ENCODE data around the gene UGT1A8. TPM values are rescaled to one million over a fixed set of nuclear protein-coding genes. Genes with fewer than 3 reads are reported as not detected.

The UGT1A8 gene
- total RNA-seq, 1 experiment from 2014 or later = not detected

DNA sequence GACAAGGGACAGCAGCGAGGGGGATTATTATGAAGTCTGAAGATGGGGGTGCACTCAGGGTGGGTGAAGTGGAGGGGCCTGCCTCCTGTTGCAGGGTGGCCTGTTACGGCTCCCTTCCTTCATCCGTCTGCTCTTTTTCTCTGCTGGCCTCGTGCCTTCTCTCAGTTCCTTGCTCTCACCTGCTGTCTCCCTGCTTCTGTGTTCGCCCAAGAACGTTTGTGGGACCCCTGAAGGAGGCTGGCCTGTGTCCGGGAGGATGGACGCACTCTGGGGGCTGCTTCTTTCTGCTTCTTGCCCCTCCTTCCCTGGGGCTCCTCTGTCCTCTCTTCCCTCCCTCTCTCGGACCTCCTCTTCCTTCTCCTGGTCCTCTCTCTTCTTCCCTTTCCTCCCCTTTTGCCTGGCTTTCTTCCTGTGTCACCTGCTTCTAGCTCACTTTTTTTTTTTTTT is 174.5 kb downstream of the UGT1A8 start:
- CTCF ChIA-PET = interaction anchor here (0.6 kb wide), 1 partner anchor 183 kb away, joined by 4 read pairs; no protein-coding TSS in a partner anchor
- intact Hi-C loops (cut with micrococcal nuclease) = no loop called here

DNA sequence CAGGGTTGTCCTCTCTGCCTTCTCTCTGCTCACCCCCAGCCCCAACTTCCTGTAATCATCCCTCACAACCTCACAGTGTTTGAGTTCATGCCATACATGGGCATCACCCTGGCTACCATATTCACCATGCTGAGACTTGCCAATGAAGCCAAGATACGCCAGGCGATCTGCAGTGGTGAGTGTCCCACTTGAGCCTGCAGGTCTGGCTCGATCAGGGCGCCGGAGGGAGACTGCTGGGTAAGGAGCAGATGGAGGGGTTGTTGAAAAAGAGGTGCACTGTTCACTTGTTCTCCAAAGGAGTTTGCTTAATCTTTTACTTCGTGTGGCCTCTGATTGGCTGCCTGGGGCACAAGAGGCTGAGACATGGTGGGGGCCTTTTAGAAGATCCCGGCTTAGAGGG is 175.3 kb downstream of the UGT1A8 start:
- Mint-ChIP-seq H3K27me3 (ENCODE audit: insufficient read depth, unreplicated experiment) (no peaks in the 10 kb centered on the region), H3K9me3 (ENCODE audit: unreplicated experiment) (peaks cover 6% of the 10 kb centered on the region), H3K4me3 (ENCODE audit: unreplicated experiment) (no peak overlapping the region), H3K27ac (ENCODE audit: low read depth, unreplicated experiment) (no peak overlapping the region), H3K4me1 (ENCODE audit: insufficient read depth, unreplicated experiment) (no peaks in the 10 kb centered on the region), H3K36me3 (ENCODE audit: insufficient read depth, unreplicated experiment) (no peaks in the 10 kb centered on the region)
- BruUV-seq (replicated peaks) = no TSS peak
- ChIA-PET CTCF (no interaction called here), POLR2A (interaction anchor here (0.5 kb wide), 1 partner anchor 59 kb away, joined by 3 read pairs; no protein-coding TSS in a partner anchor)
- TF ChIP-seq, protein P1, sequence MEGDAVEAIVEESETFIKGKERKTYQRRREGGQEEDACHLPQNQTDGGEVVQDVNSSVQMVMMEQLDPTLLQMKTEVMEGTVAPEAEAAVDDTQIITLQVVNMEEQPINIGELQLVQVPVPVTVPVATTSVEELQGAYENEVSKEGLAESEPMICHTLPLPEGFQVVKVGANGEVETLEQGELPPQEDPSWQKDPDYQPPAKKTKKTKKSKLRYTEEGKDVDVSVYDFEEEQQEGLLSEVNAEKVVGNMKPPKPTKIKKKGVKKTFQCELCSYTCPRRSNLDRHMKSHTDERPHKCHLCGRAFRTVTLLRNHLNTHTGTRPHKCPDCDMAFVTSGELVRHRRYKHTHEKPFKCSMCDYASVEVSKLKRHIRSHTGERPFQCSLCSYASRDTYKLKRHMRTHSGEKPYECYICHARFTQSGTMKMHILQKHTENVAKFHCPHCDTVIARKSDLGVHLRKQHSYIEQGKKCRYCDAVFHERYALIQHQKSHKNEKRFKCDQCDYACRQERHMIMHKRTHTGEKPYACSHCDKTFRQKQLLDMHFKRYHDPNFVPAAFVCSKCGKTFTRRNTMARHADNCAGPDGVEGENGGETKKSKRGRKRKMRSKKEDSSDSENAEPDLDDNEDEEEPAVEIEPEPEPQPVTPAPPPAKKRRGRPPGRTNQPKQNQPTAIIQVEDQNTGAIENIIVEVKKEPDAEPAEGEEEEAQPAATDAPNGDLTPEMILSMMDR (IDR thresholded peaks at IDR 0.05; ENCODE audit: unreplicated experiment) = no peak
- no peak for DNase-seq (ENCODE audit: unreplicated experiment)
- intact Hi-C loops (cut with micrococcal nuclease) = no loop called here

More for the DNA sequence above, 174.5 kb downstream of the UGT1A8 start:
- Mint-ChIP-seq H3K9me3 (ENCODE audit: unreplicated experiment) (peaks cover 6% of the 10 kb centered on the region), H3K27ac (ENCODE audit: low read depth, unreplicated experiment) (no peak overlapping the region), H3K36me3 (ENCODE audit: insufficient read depth, unreplicated experiment) (no peaks in the 10 kb centered on the region), H3K4me3 (ENCODE audit: unreplicated experiment) (no peak overlapping the region), H3K4me1 (ENCODE audit: insufficient read depth, unreplicated experiment) (no peaks in the 10 kb centered on the region), H3K27me3 (ENCODE audit: insufficient read depth, unreplicated experiment) (no peaks in the 10 kb centered on the region)
- BruUV-seq (replicated peaks) = no TSS peak
- DNase-seq (ENCODE audit: unreplicated experiment) = no peak
- TF ChIP-seq, protein P1 (IDR thresholded peaks at IDR 0.05; ENCODE audit: unreplicated experiment) = no peak
- POLR2A ChIA-PET = interaction anchor here (0.5 kb wide), 1 partner anchor 59 kb away, joined by 3 read pairs; no protein-coding TSS in a partner anchor

DNA sequence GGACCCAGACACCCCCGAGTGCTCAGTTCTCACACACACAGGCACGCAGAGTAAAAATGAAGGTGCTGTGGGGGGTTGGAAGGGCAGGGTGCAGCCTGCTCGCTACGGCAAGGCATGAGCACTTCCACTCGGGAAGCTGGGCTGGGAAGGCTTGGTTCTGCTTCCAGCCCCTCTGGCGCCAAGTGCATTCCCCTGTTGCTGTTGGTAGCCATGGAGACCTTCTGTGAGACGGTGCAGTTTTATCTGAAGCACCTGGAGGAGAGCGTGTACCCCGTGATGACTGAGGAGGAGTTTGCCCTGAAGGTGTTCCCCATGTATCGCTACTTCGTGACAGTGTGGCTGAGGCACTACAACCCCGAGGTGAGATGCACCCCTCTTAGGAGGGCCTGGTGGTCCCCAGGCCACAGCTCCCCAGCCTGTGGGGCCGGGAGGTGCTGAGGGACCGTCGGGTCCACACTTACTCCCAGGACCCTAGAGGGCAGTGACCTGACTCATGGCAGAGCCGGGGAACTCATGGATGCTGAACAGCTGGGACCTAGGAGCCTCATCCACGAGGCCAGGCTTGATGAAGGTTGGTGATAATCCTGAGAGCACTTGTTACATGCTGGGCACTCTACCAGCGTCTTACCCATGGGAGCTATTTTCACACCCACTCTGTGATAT is 176.2 kb downstream of the UGT1A8 start:
- CTCF ChIA-PET = no interaction called here
- Mint-ChIP-seq H3K4me1 (ENCODE audit: insufficient read depth, unreplicated experiment) (no peaks in the 10 kb centered on the region), H3K4me3 (ENCODE audit: unreplicated experiment) (no peak overlapping the region), H3K27me3 (ENCODE audit: insufficient read depth, unreplicated experiment) (peaks cover 7% of the 10 kb centered on the region), H3K36me3 (ENCODE audit: insufficient read depth, unreplicated experiment) (no peaks in the 10 kb centered on the region), H3K9me3 (ENCODE audit: unreplicated experiment) (peaks cover 6% of the 10 kb centered on the region), H3K27ac (ENCODE audit: low read depth, unreplicated experiment) (no peak overlapping the region)
- TF ChIP-seq, protein P1 (IDR thresholded peaks at IDR 0.05; ENCODE audit: unreplicated experiment) = no peak
- no TSS peak for BruUV-seq (replicated peaks)
- intact Hi-C loops (cut with micrococcal nuclease) = no loop called here
- POLR2A ChIA-PET = no interaction called here
- DNase-seq (ENCODE audit: unreplicated experiment) = no peak

DNA sequence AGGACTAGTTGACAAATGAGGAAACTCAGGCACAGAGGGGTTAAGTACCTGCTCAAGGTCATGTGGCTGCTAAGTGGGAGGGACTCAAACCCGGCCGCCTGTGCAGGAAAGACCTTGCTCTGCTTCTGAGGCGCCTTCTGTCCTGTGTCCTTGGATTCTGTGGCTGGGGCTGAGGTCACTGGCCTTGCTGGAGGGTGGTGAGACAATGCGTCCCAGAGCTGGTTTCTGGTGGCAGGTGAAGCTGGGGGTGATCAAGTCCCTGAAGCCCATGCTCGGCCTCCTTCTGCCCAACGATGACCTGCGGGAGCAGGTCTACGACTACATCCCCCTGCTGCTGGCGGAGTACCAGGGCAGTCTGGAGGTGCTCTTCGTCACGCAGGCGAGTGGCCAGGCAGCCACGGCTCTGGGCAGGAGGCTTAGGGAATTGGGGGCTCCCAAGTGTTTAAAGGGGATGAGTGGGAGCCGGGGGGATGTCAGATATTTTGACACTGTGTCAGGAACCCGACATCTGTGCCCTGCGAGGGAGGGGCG is 176.8 kb downstream of the UGT1A8 start:
- POLR2A ChIA-PET = no interaction called here
- intact Hi-C loops (cut with micrococcal nuclease) = no loop called here
- Mint-ChIP-seq H3K27ac (ENCODE audit: low read depth, unreplicated experiment) (no peak overlapping the region), H3K4me3 (ENCODE audit: unreplicated experiment) (no peak overlapping the region), H3K27me3 (ENCODE audit: insufficient read depth, unreplicated experiment) (peaks cover 10% of the 10 kb centered on the region), H3K36me3 (ENCODE audit: insufficient read depth, unreplicated experiment) (no peaks in the 10 kb centered on the region), H3K4me1 (ENCODE audit: insufficient read depth, unreplicated experiment) (no peaks in the 10 kb centered on the region), H3K9me3 (ENCODE audit: unreplicated experiment) (peaks cover 6% of the 10 kb centered on the region)
- CTCF ChIA-PET = no interaction called here
- no peak for DNase-seq (ENCODE audit: unreplicated experiment)
- no TSS peak for BruUV-seq (replicated peaks)
- TF ChIP-seq, protein P1 (IDR thresholded peaks at IDR 0.05; ENCODE audit: unreplicated experiment) = no peak
